Panc1 (cell line): ENCODE data around the gene CACNA1B. TPM values are rescaled to one million over a fixed set of nuclear protein-coding genes. Genes with fewer than 3 reads are reported as not detected.

Experiments used
- ATAC-seq: fragments of 200-7000 bp; cut with Tn5 transposase; 2 replicates; pipeline ENCODE4 v1.9.1; 2020; ENCODE audit warnings: mild to moderate bottlenecking, moderate library complexity
- BruUV-seq: library from RNA; stranded (reverse); fragments of 400-500 nt; replicated peaks from 2 replicates; lab custom pipeline; 2021; lab: Mats Ljungman, UMichigan
- CTCF ChIA-PET: fragments of 300-600 bp; sonication (Branson Sonifier 250); formaldehyde crosslinking; loops from one replicate; lab custom pipeline; 2022; ENCODE audit warnings: antibody characterized with exemption; lab: Charles Lee
- POLR2A ChIA-PET: fragments of 300-600 bp; sonication (Branson Sonifier 250); formaldehyde crosslinking; loops from one replicate; lab custom pipeline; 2022; ENCODE audit warnings: antibody characterized with exemption; lab: Charles Lee
- DNase-seq: peaks from one replicate; pipeline ENCODE4 v3.0.0-alpha.2; 2010; ENCODE audit warnings: low read depth, low spot score
- H3K27ac ChIP-seq: 2 replicates; pipeline ENCODE4 v1.5.1; 2011; ENCODE audit warnings: mild to moderate bottlenecking, low read length, inconsistent platforms
- H3K27me3 ChIP-seq: fragments of 200-500 bp; sonication (Bioruptor generic); 2 replicates; pipeline ENCODE4 v1.6.0; 2014; ENCODE audit warnings: low read length, inconsistent platforms; ENCODE audit not compliant: control insufficient read depth, insufficient read depth
- H3K36me3 ChIP-seq: fragments of 200-500 bp; sonication (Bioruptor generic); 2 replicates; pipeline ENCODE4 v1.5.1; 2014; ENCODE audit warnings: inconsistent platforms, mild to moderate bottlenecking, low read length, moderate library complexity; ENCODE audit not compliant: control insufficient read depth, insufficient read depth
- H3K4me1 ChIP-seq: 2 replicates; pipeline ENCODE4 v1.5.1; 2011; ENCODE audit warnings: inconsistent platforms, mild to moderate bottlenecking, low read length, moderate library complexity; ENCODE audit not compliant: control insufficient read depth, insufficient read depth
- H3K4me3 ChIP-seq, 2 experiments: 2 replicates each; pipeline ENCODE4 v1.5.1; 2011 to 2012; ENCODE audit warnings: low read depth in 2 of 2, low read length in 2 of 2, mild to moderate bottlenecking in 2 of 2, inconsistent platforms in 1 of 2, moderate library complexity in 1 of 2
- H3K9me3 ChIP-seq: fragments of 200-500 bp; sonication (Bioruptor generic); 2 replicates; pipeline ENCODE4 v1.5.1; 2014; ENCODE audit warnings: low read depth, mild to moderate bottlenecking, inconsistent platforms, low read length, moderate library complexity; ENCODE audit not compliant: control insufficient read depth, insufficient read depth
- POLR2AphosphoS5 ChIP-seq: IDR thresholded peaks from 2 replicates; pipeline ENCODE4 v1.6.1; 2012; ENCODE audit warnings: mild to moderate bottlenecking, low read depth, low read length, moderate library complexity
- SIN3A ChIP-seq: IDR thresholded peaks from 2 replicates; pipeline ENCODE4 v1.6.1; 2012; ENCODE audit warnings: low read depth, mild to moderate bottlenecking, low read length, moderate library complexity, borderline replicate concordance; ENCODE audit not compliant: insufficient read depth
- TCF7L2 ChIP-seq: IDR thresholded peaks from 2 replicates; pipeline ENCODE4 v1.6.1; 2011; ENCODE audit warnings: mild to moderate bottlenecking, low read depth, low read length, inconsistent platforms
- in situ Hi-C: cut with HindIII; loops from 2 replicates; pipeline ENCODE4 v1.10.0; 2016; ENCODE audit warnings: low sequenced_read_pairs, low pct_unique_long_range_greater_than_20kb
- intact Hi-C: fragments of 100-400 bp; cut with micrococcal nuclease; formaldehyde crosslinking; loops from one replicate; pipeline ENCODE4 v1.10.0; 2022; ENCODE audit not compliant: unreplicated experiment
- total RNA-seq: library from RNA; stranded (reverse); gene quantifications from one replicate; pipeline ENCODE4 v1.2.1, GENCODE V29; 2021; ENCODE audit not compliant: unreplicated experiment
- TF ChIP-seq, protein P1 (sequence below), 2 experiments: IDR thresholded peaks; 2 replicates each; pipeline ENCODE4 v1.6.1; 2011 to 2012; ENCODE audit warnings: low read depth in 2 of 2, control low read depth in 1 of 2, low read length in 1 of 2, mild to moderate bottlenecking in 1 of 2, moderate library complexity in 1 of 2; ENCODE audit not compliant: insufficient read depth in 1 of 2
- TF ChIP-seq, protein P2 (sequence below): fragments of 450-650 bp; IDR thresholded peaks from 2 replicates; pipeline ENCODE4 v1.5.1; 2017; ENCODE audit warnings: mild to moderate bottlenecking

Gene CACNA1B
- total RNA-seq, 1 experiment from 2014 or later, result 0.49 TPM

DNA sequence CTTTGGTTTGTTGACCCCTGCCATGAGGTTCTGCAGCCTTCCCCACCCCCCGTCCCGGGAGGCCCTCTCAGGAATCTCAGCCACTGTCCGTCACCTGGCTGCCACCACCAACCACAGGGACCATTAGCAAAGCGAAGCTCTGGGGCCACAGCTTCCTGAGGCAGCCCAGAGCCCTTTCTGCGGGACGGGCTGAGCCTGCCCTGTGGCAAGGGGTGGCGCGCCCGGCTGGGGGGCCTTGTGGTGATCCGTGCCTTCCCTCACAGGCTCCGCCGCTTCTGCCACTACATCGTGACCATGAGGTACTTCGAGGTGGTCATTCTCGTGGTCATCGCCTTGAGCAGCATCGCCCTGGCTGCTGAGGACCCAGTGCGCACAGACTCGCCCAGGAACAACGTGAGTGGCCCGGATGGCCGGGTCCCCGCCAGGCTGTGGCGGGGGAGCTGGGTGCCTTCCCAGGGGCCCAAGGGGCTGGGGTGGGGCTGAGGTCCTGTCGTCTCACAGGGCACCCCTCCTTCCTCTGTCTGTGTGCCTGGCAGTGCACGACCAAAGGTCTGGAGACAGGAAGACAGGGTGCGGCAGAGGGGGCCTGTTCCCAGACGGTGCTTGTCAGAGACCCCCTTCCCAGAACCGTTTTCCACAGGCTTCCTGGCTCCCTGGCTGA is 169.2 kb downstream of the CACNA1B start:
- no TSS peak for BruUV-seq
- ChIA-PET POLR2A (no interaction called here), CTCF (interaction anchor here (0.5 kb wide), 1 partner anchor 42 kb away, joined by 4 read pairs; no protein-coding TSS in a partner anchor)
- DNase-seq (no peak), ATAC-seq (no peak)
- intact Hi-C loops (no loop called here), in situ Hi-C loops (no loop called here)
- no peak for TF ChIP-seq POLR2AphosphoS5
- TF ChIP-seq, protein P1, sequence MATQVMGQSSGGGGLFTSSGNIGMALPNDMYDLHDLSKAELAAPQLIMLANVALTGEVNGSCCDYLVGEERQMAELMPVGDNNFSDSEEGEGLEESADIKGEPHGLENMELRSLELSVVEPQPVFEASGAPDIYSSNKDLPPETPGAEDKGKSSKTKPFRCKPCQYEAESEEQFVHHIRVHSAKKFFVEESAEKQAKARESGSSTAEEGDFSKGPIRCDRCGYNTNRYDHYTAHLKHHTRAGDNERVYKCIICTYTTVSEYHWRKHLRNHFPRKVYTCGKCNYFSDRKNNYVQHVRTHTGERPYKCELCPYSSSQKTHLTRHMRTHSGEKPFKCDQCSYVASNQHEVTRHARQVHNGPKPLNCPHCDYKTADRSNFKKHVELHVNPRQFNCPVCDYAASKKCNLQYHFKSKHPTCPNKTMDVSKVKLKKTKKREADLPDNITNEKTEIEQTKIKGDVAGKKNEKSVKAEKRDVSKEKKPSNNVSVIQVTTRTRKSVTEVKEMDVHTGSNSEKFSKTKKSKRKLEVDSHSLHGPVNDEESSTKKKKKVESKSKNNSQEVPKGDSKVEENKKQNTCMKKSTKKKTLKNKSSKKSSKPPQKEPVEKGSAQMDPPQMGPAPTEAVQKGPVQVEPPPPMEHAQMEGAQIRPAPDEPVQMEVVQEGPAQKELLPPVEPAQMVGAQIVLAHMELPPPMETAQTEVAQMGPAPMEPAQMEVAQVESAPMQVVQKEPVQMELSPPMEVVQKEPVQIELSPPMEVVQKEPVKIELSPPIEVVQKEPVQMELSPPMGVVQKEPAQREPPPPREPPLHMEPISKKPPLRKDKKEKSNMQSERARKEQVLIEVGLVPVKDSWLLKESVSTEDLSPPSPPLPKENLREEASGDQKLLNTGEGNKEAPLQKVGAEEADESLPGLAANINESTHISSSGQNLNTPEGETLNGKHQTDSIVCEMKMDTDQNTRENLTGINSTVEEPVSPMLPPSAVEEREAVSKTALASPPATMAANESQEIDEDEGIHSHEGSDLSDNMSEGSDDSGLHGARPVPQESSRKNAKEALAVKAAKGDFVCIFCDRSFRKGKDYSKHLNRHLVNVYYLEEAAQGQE (IDR thresholded peaks at IDR 0.05; ENCODE audit: insufficient read depth in 1 of 2, low read depth in 2 of 2, low read length in 1 of 2), result no peak
- no peaks in the 10 kb centered on the region for H3K36me3 ChIP-seq
- H3K4me1 ChIP-seq, result no peaks in the 10 kb centered on the region
- H3K27me3 ChIP-seq, result no peaks in the 10 kb centered on the region
- no peak overlapping the region for H3K27ac ChIP-seq
- H3K4me3 ChIP-seq, result no peak overlapping the region
- no peaks in the 10 kb centered on the region for H3K9me3 ChIP-seq

DNA sequence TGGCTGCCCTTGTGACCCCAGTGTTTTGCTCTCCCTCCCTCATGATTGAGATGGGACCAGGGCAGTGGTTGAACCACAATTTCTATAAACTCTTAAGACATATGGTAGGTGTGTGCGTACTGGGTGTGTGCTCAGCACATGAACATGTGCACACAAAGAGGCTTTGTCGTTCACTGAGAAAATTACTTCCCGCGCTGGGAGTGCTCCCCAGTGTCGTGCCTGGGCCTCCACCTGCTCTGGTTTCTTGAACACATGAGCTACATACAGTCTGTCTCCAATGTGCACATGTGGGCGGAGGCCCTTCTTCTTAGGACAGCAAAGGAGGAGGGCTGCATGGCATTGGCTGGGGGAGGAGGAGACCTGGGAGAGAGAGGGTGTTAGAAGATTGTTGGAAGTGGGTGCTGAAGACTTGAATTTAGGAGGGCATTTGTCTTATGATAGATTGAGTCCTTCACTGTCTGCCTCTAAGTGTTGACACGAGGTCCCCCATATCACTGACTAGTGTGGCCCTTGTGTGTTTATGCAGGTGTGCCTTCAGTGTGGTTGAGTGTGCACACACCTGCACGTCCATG is 170.0 kb downstream of the CACNA1B start:
- in situ Hi-C loops, result no loop called here
- H3K4me1 ChIP-seq, result no peaks in the 10 kb centered on the region
- H3K9me3 ChIP-seq, result no peaks in the 10 kb centered on the region
- DNase-seq (no peak), ATAC-seq (no peak)
- H3K27me3 ChIP-seq, result no peaks in the 10 kb centered on the region
- CTCF ChIA-PET, result interaction anchor here (0.5 kb wide), 1 partner anchor 43 kb away, joined by 4 read pairs; no protein-coding TSS in a partner anchor
- no peak overlapping the region for H3K4me3 ChIP-seq
- H3K27ac ChIP-seq, result no peak overlapping the region
- BruUV-seq, result no TSS peak
- TF ChIP-seq, protein P2, sequence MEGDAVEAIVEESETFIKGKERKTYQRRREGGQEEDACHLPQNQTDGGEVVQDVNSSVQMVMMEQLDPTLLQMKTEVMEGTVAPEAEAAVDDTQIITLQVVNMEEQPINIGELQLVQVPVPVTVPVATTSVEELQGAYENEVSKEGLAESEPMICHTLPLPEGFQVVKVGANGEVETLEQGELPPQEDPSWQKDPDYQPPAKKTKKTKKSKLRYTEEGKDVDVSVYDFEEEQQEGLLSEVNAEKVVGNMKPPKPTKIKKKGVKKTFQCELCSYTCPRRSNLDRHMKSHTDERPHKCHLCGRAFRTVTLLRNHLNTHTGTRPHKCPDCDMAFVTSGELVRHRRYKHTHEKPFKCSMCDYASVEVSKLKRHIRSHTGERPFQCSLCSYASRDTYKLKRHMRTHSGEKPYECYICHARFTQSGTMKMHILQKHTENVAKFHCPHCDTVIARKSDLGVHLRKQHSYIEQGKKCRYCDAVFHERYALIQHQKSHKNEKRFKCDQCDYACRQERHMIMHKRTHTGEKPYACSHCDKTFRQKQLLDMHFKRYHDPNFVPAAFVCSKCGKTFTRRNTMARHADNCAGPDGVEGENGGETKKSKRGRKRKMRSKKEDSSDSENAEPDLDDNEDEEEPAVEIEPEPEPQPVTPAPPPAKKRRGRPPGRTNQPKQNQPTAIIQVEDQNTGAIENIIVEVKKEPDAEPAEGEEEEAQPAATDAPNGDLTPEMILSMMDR, result no peak
- TF ChIP-seq TCF7L2 (no peak), POLR2AphosphoS5 (no peak), SIN3A (no peak)
- TF ChIP-seq, protein P1 (IDR thresholded peaks at IDR 0.05; ENCODE audit: insufficient read depth in 1 of 2, low read depth in 2 of 2, low read length in 1 of 2), result no peak
- intact Hi-C loops, result no loop called here
- POLR2A ChIA-PET, result no interaction called here
- H3K36me3 ChIP-seq, result no peaks in the 10 kb centered on the region
